HG03139 (cell line): ENCODE data around the gene SLC22A3.
"Not testable (repeated sequence)": the region's sequence is repeated elsewhere in the genome, so short reads cannot be mapped to it uniquely, and the experiment has no call there.

Experiments
- ATAC-seq: cut with Tn5 transposase; IDR thresholded peaks from one replicate; pipeline ENCODE4 v1.9.1; 2021; ENCODE audit not compliant: unreplicated experiment

Gene SLC22A3

DNA sequence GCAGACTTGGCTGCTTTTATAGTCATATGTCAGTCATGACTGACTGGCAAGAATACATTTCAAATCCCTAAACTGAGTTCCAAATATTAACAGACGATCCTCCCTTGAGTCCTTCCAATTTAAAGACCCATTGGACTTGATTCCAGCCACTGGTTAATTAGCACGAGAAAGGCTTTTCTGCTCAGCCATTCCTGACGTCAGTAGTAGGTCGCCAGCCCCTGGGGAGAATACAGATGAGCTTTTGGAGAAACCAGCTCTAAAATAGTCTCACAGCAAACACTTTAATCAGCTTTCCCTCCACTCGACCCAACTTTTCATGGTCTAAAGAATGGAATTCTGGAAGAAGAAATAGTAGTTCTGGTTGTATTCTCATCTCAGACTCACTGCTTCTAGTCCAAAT, 91.6 kb downstream of the SLC22A3 start:
- ATAC-seq = no peak

DNA sequence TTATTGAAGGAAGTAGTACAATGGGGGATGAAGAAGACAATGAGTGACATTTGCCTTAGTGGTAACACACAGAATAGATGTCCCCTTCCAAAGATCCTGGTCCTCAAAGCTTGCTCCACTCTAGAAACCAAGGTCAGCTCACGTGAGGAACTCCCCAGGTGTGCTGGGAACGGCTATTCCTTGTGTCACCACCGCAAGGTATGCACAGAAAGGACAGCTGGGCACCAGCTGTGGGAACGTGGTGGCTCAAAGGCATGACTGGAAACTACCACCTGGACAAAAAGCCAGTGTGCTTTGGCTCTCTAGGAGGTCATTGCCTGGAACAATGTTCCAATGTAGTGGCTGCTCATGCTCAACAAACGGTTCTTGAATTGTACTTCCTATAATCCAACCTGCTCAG, 94.0 kb downstream of the SLC22A3 start:
- ATAC-seq = no peak

DNA sequence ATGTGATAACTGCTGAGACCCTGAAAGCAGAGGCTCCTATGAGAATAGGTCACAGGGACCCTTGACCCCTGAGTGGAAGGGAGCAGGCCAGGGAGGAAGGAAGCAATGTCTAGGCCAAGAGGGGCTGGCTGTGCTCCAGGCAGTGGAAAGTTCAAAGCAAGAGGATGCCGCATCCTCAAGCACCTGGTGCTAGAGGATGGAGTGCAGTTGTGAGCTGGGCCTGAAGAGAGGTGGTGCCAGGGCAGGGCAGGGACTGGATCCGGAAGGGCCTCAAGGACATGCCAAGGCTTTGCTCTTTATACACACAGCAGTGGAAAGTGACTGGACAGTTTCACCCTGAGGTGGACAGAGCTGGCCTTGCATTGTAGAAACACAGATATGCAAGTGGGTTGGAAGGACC, 97.0 kb downstream of the SLC22A3 start:
- no peak for ATAC-seq

DNA sequence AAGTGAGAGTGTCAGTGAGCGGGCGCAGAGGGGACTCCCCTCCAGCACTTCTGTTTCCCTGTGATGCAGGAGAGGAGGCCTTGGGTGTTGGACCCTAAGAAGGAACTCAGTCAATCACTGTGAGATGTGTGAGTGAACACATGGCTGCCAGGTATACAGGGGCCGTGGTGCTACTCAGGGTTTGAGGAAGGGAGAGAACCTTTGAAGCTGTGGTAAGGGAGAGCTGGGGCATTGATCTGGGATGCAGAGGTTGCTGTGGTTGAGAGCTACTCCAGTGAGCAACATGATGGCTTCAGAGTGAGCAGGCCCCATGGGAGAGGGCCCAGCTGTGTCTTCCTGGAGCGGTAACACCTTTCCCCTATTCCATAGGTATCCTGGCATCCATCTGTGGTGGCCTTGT, 99.2 kb downstream of the SLC22A3 start:
- ATAC-seq = no peak

DNA sequence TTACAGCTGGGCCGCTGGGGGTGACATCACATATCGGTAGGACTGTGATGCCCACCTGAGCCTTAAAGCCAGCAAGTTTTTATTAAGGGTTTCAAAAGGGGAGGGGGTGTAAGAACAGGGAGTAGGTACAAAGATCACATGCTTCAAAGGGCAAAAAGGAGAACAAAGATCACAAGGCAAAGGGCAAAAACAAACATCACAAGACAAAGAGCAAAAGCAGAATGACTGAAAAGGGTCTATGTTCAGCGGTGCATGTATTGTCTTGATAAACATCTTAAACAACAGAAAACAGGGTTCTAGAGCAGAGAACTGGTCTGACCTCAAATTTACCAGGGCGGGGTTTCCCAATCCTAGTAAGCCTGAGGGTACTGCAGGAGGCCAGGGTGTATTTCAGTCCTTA, 101.6 kb downstream of the SLC22A3 start:
- not testable (repeated sequence) for ATAC-seq

DNA sequence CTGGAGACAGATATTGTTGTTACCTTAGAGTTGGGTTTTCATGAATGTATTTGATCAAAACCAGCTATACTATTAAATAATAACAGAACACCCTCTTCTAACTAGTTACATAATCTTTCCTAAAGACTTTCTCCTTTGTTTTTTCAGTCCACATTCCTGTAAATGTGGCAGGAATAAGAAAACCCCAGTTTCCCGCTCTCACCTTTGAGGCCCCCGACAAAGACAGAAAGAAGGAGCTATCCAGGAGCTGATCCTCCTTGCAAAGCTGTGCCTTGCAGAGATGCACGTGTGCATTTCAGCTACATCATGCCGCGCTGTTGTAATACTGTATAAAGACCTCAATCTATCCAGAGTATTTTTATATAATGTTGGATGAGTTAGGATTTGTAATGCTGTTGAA, 102.7 kb downstream of the SLC22A3 start:
- no peak for ATAC-seq

DNA sequence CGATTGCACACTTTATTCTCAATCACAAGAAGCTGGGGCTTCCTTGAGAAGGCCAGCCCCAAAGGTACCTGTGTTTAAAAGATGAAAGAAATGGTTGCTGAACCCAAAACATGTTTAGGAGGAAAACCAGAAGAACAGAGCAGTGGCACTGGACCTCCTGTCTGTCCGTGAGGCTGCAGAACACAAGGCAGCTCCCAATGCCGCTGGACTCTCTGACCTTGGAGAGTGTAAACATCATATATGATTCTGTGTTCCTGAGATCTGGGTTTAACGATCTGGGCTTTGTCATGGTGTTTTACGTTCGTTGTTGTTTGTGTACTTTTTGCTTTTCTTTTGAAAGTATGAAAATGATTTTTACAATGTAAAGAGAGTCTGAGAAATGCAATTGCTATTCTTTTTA, 106.1 kb downstream of the SLC22A3 start:
- ATAC-seq = no peak

DNA sequence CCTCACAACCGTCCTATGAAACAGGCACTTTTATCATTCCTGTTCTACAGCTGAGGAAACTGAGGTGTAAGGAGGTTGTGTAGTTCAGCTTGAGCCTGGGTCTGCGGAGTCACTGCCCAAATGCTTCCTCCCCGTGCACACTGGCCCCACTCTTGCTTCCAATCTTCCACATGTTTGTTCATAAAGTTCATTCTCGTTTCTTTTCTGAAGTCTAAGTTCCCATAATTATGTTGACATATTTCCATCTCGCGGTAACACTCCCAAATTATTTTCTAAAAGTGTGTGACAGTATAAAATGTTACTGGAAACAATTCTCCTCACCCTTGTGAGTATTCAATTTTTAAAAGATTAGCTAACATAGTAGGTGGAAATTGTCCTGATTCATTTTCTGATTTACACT, 106.9 kb downstream of the SLC22A3 start:
- ATAC-seq = no peak

DNA sequence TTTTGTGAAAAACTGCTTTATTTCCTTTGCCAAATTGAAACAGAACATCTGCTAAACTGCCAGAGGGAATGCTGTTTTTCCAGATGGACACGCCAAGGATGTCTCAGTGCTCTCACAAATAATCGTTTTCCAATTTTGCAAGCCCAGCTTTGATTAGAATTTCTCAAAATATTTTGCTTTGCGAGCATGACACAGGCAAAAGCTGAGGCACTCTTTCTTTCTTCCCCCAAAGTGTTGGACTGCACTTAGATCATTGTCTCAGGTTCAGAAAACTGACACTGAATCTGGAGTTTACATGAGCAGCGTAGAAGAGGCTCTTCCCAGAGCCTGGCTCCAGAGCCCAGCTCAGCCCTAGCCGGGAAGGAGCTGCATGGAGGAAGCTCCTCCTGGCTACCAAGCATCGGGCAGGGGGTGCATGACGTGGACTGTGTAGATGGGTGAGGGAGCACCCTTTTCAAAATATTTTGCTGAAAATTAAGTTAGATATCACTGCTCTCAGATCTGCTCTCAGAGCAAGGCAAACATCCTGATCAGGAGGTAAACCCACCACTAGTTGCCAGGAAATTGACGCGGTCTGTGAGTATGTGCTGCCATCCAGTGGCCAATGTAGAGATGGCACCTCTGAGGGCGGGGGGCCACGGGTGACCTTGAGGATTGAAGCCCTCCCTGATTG, 107.5 kb downstream of the SLC22A3 start:
- peak; percentile 75 for ATAC-seq

DNA sequence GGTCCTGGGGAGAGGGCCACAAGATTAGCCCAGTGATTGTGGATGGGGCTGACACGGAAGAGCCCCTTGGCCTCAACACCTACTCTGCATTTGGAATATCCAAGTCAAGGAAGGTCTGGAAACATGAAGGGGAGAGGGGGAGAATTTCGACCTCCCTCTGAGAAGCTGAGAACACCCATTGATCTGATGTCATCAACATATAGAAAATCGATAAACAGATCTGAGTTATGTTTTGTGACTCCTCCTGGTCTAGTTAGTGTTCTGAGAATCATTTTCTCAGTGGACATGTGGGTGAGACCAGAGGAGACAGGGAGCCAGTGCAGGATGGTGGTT, 108.0 kb downstream of the SLC22A3 start:
- ATAC-seq = no peak

DNA sequence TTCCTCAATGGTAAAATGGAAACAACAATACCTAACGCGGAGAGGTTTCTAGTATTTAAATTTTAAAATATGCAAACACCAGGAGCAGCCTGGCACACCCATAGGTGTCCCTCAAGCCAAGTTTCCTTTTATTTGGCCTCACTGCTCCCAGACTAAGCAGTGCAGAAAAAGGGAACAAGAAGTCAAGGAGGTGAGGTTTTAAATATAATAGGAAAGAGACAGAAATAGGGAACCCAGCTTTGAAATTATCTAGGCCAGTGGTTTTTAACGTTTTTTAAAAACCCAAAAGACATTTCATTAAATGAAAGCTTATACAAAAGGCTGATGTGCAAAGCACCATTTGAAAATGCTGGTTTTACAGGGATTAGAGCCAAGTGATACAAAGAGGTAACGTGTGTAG, 109.6 kb downstream of the SLC22A3 start:
- ATAC-seq = no peak

DNA sequence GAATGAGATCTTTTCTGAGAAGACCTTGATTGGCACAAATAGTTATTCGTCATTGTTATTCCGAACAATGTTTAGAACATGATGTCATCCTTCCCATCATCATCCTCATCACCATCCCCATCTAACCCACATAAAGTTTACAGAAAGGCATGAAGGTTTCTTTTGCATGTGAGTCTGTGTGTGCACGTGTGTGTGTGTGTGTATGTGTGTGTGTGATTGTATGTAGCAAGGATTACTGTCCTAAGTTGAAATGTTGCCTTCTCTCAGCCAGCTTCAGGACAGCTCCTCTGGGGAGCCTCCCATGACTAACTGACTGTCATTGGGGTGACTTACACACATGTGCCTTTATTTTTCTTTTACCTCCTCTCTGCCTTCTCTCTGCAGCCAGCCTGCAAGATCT, 113.5 kb downstream of the SLC22A3 start:
- no peak for ATAC-seq

DNA sequence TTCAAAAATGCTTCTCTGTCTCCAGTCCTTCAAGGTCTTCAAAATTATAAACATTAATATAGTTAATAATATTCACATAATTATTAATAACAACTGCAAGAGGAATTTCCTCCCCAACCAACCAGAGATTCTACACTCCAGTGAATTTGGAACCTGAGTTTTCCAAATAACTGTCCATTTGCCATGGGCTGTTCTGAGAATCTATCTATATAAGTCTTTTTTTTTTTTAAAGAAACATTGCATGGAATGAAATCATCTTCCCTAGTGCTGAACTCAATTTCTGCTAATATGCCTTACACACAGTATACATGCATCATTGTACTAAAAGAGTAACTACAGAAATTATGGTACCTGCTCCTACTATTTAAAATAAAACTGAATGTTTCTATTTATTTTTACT, 113.9 kb downstream of the SLC22A3 start:
- peak; percentile 11 for ATAC-seq

DNA sequence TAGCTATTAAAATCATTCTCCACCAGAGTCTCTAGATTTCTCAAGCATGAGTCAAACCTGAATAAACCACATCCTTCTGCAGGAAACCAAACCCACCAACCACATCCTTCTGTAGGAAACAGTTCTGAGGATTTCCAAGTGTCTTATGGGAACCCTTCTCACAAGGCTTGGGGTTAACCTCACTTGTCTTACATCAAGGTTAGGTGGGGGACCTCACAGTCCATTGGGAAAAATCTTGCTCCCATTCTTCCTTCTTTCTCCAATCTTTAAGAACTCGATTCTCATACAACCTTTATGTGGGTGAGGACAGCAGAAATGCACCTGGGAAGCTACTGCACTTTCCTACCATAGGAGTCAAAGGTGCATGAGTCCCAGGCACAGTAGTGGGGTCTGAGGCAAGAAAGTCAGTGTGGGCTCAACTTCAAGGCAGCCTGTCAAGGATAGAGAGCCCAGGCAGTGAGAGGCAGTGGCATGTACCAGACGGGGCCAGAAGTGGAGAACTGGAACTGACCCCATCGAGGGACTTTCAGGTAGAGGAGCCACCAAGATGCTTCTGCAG, 114.5 kb downstream of the SLC22A3 start:
- ATAC-seq = peak; percentile 94

DNA sequence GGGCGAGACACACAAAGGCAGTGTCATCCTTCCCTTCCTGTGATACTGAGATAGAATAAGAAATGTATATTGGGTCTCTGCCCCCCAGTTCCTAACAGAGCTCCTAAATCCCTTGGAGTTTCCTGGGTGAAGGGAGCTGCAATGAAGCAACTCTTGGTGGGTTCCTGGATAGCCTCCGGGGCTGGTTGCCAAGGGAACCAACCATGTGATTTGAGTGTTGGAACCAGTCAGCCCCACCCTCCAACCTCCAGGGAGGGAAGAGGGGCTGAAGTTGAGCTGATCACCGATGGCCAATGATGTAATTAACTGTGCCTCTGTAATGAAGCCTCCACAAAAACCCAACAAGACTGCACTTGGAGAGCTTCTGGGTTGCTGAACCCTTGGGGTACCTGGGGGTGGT, 116.6 kb downstream of the SLC22A3 start:
- no peak for ATAC-seq

DNA sequence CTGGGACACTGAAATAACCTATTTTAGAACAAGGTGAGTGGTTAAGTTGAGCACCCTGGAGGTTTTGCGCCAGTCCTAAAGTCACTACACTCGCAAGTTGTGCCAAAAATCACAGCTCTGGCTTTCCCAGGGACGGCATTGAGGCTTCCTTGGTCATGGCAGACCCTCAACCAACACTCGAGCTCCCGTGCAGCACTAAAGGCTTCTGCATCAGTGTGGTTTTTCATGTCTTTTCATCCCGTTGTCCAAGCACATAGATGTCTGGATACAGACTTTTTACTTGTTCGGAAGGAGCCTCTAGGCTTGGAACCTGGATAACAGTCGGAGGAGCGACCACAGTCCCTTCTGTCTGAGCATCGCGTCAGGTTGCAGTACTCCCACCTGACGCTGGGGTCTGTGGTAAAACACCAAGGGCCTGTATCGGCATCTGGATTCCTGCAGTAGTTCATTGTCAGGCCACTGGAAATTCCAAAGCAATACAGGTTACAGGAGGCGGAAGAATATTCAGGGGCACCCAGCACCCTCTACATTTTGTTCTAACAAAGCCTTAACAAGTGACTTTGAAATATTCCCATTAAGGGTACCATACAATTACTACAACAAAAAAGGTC, 119.2 kb downstream of the SLC22A3 start:
- not testable (repeated sequence) for ATAC-seq

DNA sequence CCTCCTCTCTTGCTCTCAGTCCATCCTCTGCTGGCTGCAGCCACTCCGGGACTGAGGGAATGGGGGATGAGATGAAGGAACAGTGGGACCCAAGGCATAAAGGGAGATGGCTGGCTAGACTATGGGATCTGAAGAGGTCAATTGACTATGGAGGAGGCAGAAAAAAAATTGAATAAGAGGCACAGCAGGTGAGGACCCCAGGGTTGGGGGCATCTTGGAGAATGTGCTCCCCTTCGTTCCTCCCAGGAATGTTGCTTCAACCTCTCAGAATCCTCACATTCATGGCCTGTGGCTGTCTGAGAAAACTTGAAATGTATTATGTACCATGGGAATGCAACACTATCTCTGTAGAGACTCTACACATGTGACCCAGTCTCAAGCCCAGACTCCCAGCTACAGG, 121.0 kb downstream of the SLC22A3 start:
- ATAC-seq = no peak

DNA sequence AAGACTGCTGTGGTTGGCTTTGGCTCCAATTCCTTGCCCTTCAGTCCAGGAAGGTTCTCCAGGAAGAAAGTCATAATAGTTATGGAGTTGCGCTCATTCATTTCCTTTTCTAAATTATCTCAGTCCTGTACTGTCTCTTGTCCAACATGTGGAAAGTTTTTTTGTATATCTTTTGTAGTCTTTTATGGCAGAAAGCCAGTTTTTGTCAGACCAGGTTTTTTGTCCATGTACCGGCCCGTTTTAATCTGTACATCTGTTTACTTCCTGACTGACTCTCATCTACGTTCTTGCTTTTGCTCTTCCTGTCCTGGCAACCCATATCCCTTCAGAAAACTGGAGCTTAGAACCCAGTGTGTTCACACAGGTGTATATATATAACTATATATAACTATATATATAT, 127.9 kb downstream of the SLC22A3 start:
- ATAC-seq = not testable (repeated sequence)

DNA sequence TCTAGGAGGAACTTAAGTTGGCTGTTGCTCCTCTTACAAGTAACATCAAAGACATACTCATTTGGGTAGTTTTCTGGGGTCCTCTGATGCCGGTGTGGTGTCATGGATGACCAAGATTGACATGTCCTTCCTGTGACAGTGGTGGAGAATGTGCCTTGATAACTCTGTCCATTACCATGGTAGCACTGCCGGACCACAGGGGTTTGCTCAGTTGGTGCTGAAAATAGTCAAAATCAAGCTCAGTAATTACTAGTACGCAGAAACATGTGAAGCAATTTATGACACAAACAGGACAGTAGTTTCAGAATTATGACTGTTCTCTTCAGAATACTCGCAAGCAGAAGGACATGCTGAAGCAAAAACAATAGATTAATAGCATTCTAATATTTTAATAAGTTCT, 128.9 kb downstream of the SLC22A3 start:
- ATAC-seq = not testable (repeated sequence)

DNA sequence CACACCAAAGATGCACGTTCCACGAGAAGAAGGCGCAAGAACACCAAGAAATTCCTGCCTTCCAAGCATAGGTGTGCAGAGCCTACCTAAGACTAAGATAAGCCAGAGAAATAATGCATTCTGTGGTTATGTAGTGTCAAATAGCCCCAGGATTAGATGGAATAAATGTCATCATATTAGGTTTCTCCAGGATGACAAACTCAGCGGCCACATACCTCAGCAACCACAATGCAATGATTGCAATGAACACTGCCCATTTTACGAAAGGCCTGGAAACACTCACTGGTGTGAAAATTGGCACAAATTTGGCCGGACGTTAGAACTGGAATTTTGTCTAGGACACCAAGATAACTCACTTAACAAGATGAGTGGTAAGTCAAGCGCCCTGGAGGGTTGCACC, 129.7 kb downstream of the SLC22A3 start:
- ATAC-seq = no peak

DNA sequence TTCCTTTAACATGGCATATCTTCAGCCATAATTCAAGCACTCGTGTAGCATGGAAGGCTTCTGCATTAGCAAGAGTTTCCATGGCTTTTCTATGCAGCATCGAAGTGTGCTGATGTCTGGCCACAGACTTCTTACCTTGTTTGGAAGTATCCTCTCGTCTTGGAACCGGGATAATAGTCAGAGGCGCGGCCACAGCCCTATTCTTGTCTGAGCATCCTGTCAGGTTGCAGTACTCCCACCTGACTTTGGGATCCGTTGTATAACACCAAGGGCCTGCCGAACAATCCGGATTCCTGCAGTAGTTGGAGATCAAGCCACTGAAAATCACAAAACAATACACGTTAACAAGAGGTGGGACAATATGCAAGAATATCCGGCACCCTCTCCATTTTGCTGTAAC, 138.9 kb downstream of the SLC22A3 start:
- ATAC-seq = no peak

DNA sequence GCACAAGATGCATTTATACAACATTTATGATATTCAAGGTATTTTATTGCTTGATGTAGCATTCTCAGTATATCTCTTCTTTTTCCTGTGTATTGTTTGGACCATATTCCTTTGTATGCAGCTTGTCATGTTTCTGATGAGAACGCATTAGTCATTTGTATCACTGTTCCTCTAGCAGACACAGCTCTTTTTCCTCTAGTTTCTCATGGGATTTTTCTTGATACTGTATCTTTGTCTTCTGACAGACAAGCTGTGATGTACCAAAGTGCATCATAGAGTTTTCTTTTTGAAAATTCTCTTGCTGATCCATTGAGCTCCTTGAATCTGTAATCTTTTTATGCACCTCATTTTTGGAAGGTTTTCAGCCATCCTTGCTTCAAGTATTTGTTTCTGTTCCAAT, 140.9 kb downstream of the SLC22A3 start:
- ATAC-seq = no peak

DNA sequence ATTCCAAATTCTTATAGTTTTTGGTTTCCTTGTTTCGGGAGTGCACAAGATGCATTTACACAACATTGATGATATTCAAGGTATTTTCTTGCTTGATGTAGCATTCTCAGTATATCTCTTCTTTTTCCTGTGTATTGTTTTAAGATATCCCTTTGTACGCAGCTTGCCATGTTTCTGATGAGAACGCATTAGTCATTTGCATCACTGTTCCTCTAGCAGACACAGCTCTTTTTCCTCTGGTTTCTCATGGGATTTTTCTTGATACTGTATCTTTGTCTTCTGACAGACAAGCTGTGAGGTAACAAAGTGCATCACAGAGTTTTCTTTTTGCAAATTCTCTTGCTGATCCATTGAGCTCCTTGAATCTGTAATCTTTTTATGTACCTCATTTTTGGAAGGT, 146.4 kb downstream of the SLC22A3 start:
- ATAC-seq = no peak
